GM12878 (cell line): ENCODE results near the gene FNDC8. TPM values are rescaled to one million over a fixed set of nuclear protein-coding genes. Genes with fewer than 3 reads are reported as not detected.

ENCODE experiments used
- ASH2L ChIP-seq: fragments of 300-600, 200-600 bp; sonication (generic); IDR thresholded peaks from 2 replicates; pipeline ENCODE4 v1.6.1; 2017; ENCODE audit warnings: low read depth, mild to moderate bottlenecking, borderline replicate concordance
- BCL11A ChIP-seq: IDR thresholded peaks from 2 replicates; pipeline ENCODE4 v1.6.1; 2011; ENCODE audit warnings: low read depth, low read length
- BMI1 ChIP-seq: fragments of 450-650 bp; IDR thresholded peaks from 2 replicates; pipeline ENCODE4 v1.6.1; 2016; ENCODE audit warnings: mild to moderate bottlenecking, moderate library complexity, borderline replicate concordance
- CBX3 ChIP-seq: fragments of 200-600 bp; sonication (generic); IDR thresholded peaks from 2 replicates; pipeline ENCODE4 v1.6.1; 2016; ENCODE audit warnings: low read depth, borderline replicate concordance
- CHD1 ChIP-seq: IDR thresholded peaks from 2 replicates; pipeline ENCODE4 v1.6.1; 2012; ENCODE audit warnings: low read depth, low read length, improper control_type of control experiment
- EGR1 ChIP-seq, 2 experiments: IDR thresholded peaks; 1 replicate in 1 of 2; 2 replicates in 1 of 2; pipeline ENCODE4 v1.6.1; 2011 to 2012; ENCODE audit warnings: low read depth in 2 of 2, low read length in 2 of 2, borderline replicate concordance in 1 of 2, mild to moderate bottlenecking in 1 of 2, moderate library complexity in 1 of 2
- KAT2A ChIP-seq: conservative IDR thresholded peaks from 2 replicates; pipeline ENCODE4 v1.6.1; 2011; ENCODE audit warnings: low read depth, low read length; ENCODE audit not compliant: control insufficient read depth
- KLF5 ChIP-seq: fragments of 450-650 bp; IDR thresholded peaks from 2 replicates; pipeline ENCODE4 v1.6.1; 2014; ENCODE audit warnings: mild to moderate bottlenecking; ENCODE audit not compliant: partially characterized antibody
- RELA ChIP-seq: fragments of 450-650 bp; IDR thresholded peaks from 2 replicates; pipeline ENCODE4 v1.8.0; 2014; ENCODE audit warnings: borderline replicate concordance; ENCODE audit not compliant: partially characterized antibody
- REST ChIP-seq: IDR thresholded peaks from 2 replicates; pipeline ENCODE4 v1.6.1; 2012; ENCODE audit warnings: mild to moderate bottlenecking, low read depth, low read length
- SMAD1 ChIP-seq: fragments of 450-650 bp; IDR thresholded peaks from 2 replicates; pipeline ENCODE4 v1.6.1; 2018; ENCODE audit warnings: mild to moderate bottlenecking, low read depth; ENCODE audit not compliant: partially characterized antibody
- SP1 ChIP-seq: IDR thresholded peaks from one replicate; pipeline ENCODE4 v1.6.1; 2011; ENCODE audit warnings: low read depth, low read length
- TAF1 ChIP-seq: IDR thresholded peaks from 2 replicates; pipeline ENCODE4 v1.6.1; 2011; ENCODE audit warnings: mild to moderate bottlenecking, low read depth, low read length, borderline replicate concordance
- USF1 ChIP-seq: IDR thresholded peaks from 2 replicates; pipeline ENCODE4 v1.6.1; 2011; ENCODE audit warnings: borderline replicate concordance, low read depth, mild to moderate bottlenecking, moderate library complexity, mixed read lengths, low read length; ENCODE audit not compliant: insufficient read depth; ENCODE audit errors: extremely low read length
- ZSCAN29 ChIP-seq: fragments of 450-650 bp; IDR thresholded peaks from 2 replicates; pipeline ENCODE4 v1.6.1; 2017; ENCODE audit warnings: mild to moderate bottlenecking, moderate library complexity
- polyA plus RNA-seq, 11 experiments: library from polyadenylated mRNA; depleted of rRNA in 4 of 11; unstranded in 6 of 11; stranded (reverse) in 5 of 11; fragments of >200 nt; fragmentation: Nextera tagmentation in 4 of 11; fragmentation: Illumina TruSeq in 1 of 11; extraction: Ambion mirVana in 4 of 11; extraction: Trizol in 1 of 11; gene quantifications; 1 replicate in 1 of 11; 2 replicates in 10 of 11; pipeline versions ENCODE4 v1.2.1 to v1.2.3, GENCODE V29; 2011 to 2016; ENCODE audit warnings: inconsistent platforms in 2 of 11, missing spikeins in 2 of 11, low read depth in 1 of 11
- total RNA-seq, 4 experiments: library from RNA; depleted of rRNA in 3 of 4; stranded (reverse); fragments of >200 nt in 3 of 4; fragmentation: Illumina TruSeq in 1 of 4; extraction: Trizol in 1 of 4; gene quantifications; 2 replicates each; pipeline versions ENCODE4 v1.2.1 to v1.2.3, GENCODE V29; 2013 to 2021
- TF ChIP-seq, protein P1 (sequence below): fragments of 450-650 bp; formaldehyde crosslinking; IDR thresholded peaks from 2 replicates; pipeline ENCODE4 v1.4.0; 2022; ENCODE audit warnings: mild to moderate bottlenecking, moderate library complexity
- TF ChIP-seq, protein P2 (sequence below): IDR thresholded peaks from 2 replicates; pipeline ENCODE4 v1.6.1; 2011; ENCODE audit warnings: low read depth, mild to moderate bottlenecking, low read length, moderate library complexity, borderline replicate concordance; ENCODE audit errors: extremely low read depth
- TF ChIP-seq, protein P3 (sequence below): IDR thresholded peaks from 2 replicates; pipeline ENCODE4 v1.6.1; 2012; ENCODE audit warnings: low read length, inconsistent platforms

FNDC8 gene
- total and polyA plus RNA-seq, 10 of the 15 experiments (the other 5 are each of a cell fraction or from before 2014, with no cell fraction given) = 0.06 to 0.15 (median 0.11) TPM; not detected in 7

- TF ChIP-seq, protein P1, sequence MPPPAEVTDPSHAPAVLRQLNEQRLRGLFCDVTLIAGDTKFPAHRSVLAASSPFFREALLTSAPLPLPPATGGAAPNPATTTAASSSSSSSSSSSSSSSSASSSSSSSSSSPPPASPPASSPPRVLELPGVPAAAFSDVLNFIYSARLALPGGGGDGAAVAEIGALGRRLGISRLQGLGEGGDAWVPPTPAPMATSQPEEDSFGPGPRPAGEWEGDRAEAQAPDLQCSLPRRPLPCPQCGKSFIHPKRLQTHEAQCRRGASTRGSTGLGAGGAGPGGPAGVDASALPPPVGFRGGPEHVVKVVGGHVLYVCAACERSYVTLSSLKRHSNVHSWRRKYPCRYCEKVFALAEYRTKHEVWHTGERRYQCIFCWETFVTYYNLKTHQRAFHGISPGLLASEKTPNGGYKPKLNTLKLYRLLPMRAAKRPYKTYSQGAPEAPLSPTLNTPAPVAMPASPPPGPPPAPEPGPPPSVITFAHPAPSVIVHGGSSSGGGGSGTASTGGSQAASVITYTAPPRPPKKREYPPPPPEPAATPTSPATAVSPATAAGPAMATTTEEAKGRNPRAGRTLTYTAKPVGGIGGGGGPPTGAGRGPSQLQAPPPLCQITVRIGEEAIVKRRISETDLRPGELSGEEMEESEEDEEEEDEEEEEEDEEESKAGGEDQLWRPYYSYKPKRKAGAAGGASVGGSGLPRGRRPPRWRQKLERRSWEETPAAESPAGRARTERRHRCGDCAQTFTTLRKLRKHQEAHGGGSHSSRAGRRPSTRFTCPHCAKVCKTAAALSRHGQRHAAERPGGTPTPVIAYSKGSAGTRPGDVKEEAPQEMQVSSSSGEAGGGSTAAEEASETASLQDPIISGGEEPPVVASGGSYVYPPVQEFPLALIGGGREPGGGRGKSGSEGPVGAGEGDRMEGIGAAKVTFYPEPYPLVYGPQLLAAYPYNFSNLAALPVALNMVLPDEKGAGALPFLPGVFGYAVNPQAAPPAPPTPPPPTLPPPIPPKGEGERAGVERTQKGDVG (CRISPR knock-in tag) = no peak
- TF ChIP-seq EGR1 (IDR thresholded peaks at IDR 0.05; ENCODE audit: borderline replicate concordance in 1 of 2, low read depth in 2 of 2, low read length in 2 of 2) (peak; percentile 45 to 83), CBX3 (no peak), BCL11A (no peak), REST (no peak; the same call in 1 of the 2 replicates), ASH2L (no peak), CHD1 (no peak), KAT2A (no peak), ZSCAN29 (no peak), TAF1 (peak; percentile 95), BMI1 (no peak), RELA (peak; percentile 0), USF1 (peak; percentile 80), SMAD1 (no peak), SP1 (peak; percentile 63), KLF5 (no peak)
- TF ChIP-seq, protein P2, sequence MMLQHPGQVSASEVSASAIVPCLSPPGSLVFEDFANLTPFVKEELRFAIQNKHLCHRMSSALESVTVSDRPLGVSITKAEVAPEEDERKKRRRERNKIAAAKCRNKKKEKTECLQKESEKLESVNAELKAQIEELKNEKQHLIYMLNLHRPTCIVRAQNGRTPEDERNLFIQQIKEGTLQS = no peak
- TF ChIP-seq, protein P3, sequence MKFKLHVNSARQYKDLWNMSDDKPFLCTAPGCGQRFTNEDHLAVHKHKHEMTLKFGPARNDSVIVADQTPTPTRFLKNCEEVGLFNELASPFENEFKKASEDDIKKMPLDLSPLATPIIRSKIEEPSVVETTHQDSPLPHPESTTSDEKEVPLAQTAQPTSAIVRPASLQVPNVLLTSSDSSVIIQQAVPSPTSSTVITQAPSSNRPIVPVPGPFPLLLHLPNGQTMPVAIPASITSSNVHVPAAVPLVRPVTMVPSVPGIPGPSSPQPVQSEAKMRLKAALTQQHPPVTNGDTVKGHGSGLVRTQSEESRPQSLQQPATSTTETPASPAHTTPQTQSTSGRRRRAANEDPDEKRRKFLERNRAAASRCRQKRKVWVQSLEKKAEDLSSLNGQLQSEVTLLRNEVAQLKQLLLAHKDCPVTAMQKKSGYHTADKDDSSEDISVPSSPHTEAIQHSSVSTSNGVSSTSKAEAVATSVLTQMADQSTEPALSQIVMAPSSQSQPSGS = no peak
These were observed 20.5 kb downstream of the FNDC8 start, which contains the start of gene NLE1 (continued) for GRCh38 chr17:35141681-35142466.
